Activated CD8-positive, alpha-beta memory T cell treated with anti-CD3 and anti-CD28 coated beads for 36 hours (primary cell): ENCODE results near the gene LRRC18. TPM values are rescaled to one million over a fixed set of nuclear protein-coding genes. Genes with fewer than 3 reads are reported as not detected.

Experiments used
- CTCF ChIA-PET: fragments of 350-600 bp; sonication (Branson Sonifier 250); formaldehyde crosslinking; loops from one replicate; lab custom pipeline; 2021; ENCODE audit warnings: antibody characterized with exemption; lab: Charles Lee
- POLR2A ChIA-PET: fragments of 350-600 bp; sonication (Branson Sonifier 250); formaldehyde crosslinking; loops from one replicate; lab custom pipeline; 2021; ENCODE audit warnings: antibody characterized with exemption; lab: Charles Lee
- total RNA-seq, 2 experiments: library from RNA; stranded (reverse); gene quantifications; one replicate each; pipeline ENCODE4 v1.2.3, GENCODE V29; 2021

The LRRC18 gene
- total RNA-seq, 2 experiments from 2014 or later = not detected

DNA sequence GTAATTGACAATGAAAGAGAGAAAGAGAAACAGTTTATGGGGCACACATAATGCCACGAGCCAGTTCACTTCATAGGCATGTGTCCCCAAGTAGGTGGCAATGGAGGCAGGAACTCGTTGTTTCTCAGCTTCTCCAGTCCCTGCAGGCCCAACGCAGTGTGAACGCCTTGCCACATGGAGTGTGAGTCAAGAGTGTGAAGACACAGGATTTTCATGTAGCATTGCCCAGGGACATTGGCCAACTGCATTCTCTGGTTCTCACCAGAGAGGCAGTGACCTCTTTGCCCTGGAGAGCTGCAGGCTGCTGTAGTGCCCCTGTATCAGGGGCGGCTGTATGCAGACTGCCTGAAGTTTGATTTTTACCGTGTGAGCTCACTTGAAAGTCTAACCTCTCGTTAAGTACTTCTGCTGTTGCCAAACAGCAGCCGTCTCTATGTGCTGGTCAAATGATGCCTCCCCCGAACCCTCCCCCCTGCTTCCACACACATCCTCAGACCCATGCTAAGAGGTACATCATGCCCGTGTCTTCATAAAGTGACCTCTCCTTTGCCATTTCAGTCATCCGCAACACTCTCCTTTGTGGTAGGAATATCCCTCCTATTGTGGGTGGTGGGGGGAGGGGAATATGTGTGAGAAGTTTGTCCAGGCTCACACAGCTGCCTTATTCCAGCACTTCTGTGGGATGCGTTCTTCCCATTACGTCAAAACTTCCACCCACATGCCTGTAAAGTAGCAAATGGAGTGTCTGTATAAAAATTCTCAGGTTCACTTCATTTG is 12.7 kb downstream of the LRRC18 start:
- POLR2A ChIA-PET = no interaction called here

DNA sequence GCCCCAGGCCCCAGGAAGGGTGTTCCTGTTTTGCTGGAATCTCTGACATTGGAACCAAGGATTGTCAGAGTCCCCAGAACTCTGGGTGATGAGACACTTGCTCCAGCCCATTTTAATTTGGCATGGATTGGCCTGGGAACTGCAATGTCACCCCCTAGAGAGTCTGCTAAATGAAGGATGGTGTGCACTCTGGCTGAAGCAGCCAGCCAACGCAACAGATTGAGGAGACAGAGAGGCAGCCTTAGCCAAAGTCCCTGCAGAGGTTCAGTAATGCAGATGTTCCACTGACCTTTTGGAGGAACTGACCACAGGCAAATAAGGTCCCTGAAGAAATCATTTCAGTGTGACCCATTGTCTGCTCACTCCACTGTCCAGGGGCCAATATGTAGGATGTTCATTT is 13.4 kb downstream of the LRRC18 start:
- CTCF ChIA-PET = no interaction called here
- POLR2A ChIA-PET = no interaction called here

More for the DNA sequence above, 12.7 kb downstream of the LRRC18 start:
- CTCF ChIA-PET = no interaction called here

DNA sequence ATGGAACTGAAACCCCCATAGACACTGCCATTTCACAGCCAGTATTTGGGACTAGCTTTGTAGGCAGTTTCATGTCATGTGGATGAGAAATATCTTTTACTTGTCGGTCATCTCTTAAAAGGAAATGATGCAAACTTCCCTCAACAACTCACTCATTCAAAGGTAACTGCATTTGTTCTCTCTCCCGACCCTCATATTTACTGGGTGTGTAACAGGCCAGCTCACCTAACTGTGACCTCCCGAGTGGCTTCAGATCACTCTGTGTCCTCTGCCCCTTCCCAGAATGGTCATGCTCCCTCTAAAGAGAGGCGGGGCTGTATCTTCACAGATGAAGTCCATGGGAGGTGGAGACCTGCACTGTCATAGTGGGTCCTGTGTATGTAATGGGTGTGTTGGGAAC is 14.7 kb downstream of the LRRC18 start:
- POLR2A ChIA-PET = no interaction called here
- CTCF ChIA-PET = no interaction called here

GRCh38 chr10:48923748-48924147 is 15.9 kb downstream of the LRRC18 start:
- ChIA-PET CTCF (no interaction called here), POLR2A (no interaction called here)

GRCh38 chr10:48913674-48914073 is 26.0 kb downstream of the LRRC18 start:
- ChIA-PET POLR2A (no interaction called here), CTCF (no interaction called here)

GRCh38 chr10:48910548-48910947 is 29.1 kb downstream of the LRRC18 start:
- ChIA-PET POLR2A (no interaction called here), CTCF (no interaction called here)

- POLR2A ChIA-PET = no interaction called here
- CTCF ChIA-PET = no interaction called here
Measured at GRCh38 chr10:48907730-48908129, 31.9 kb downstream of the LRRC18 start.

DNA sequence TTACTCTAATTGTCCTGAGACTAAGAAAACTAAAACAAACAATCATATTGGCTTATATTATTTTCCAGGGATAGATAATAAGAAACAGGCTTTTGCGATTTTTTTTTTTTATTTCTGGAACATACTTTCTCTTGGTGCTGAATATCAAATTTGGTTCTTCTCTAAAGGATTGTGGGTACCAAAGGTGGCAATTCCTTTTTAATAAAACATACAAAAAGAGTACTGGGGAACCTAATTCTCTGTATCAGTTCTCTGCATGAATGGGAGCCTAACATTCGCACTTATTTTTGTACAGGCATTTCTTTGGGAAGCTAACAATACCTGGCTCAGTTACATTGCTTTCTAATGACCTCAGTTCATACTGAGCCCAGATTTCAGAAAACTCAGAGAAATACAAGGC is 32.8 kb downstream of the LRRC18 start:
- ChIA-PET CTCF (no interaction called here), POLR2A (no interaction called here)

DNA sequence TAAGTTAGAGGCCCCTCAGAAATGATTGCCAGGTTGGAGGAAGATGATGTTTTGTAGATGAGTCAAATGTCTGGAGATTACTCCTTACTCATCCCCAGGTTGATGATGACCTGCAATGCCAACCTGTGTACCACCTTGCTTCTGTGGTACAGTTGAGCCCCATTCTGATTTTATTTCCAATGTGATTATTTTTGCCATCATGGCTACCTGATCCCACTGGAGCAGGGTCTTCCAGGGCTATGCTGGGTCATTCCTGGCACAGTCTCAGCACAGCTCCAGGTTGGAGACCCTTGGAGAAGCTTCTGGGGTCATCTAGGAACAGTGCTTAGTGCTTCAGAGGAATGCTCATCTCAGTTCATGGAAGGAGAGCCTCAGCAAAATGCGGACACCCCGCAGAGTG is 34.3 kb downstream of the LRRC18 start:
- POLR2A ChIA-PET = no interaction called here
- CTCF ChIA-PET = interaction anchor here (1.4 kb wide), 1 partner anchor 247 kb away, joined by 3 read pairs; no protein-coding TSS in a partner anchor

- ChIA-PET CTCF (interaction anchor here (1.4 kb wide), 1 partner anchor 247 kb away, joined by 3 read pairs; no protein-coding TSS in a partner anchor), POLR2A (no interaction called here)
Measured at GRCh38 chr10:48904861-48905260, 34.8 kb downstream of the LRRC18 start.

DNA sequence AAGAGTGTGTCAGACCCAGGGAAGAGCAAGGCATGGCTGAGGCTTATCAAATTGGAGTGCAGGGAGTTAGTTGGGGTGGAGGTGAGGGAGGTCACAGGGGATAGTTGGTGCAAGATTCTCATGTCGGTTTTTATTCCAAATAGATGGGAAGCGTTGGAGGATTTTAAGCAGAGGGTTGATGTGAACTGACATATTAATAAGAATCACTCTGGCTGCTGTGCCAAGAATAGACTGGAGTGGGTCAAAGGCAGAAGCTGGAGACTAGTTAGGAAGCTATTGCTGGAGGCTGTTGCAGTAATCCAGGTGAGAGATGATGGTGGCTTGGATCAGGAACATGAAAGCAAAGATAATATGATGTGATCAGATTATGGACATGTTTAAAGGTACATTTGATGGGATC is 36.5 kb downstream of the LRRC18 start:
- POLR2A ChIA-PET = no interaction called here
- CTCF ChIA-PET = no interaction called here

DNA sequence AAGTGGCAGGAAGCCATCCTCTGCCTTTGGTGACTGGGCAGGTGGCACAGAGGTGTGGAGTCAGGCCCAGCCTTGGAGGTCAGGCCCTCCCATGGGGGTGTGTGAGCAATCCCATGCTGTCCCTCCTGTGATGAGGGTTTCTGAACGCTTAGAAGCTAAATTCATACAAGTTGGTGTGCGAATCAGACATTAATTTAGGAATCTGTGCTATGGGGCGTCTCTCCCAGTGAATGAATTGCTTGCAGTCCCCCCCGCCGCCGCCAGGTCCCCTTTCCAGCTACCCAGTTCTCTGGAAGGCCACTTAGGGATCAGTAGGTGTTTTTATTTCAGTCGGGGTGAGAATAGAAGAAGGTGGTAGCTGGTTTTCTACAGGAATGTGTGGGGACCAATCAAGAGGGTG is 37.5 kb downstream of the LRRC18 start:
- CTCF ChIA-PET = no interaction called here
- POLR2A ChIA-PET = no interaction called here

GRCh38 chr10:48901319-48901718 is 38.3 kb downstream of the LRRC18 start:
- POLR2A ChIA-PET = no interaction called here
- CTCF ChIA-PET = no interaction called here

DNA sequence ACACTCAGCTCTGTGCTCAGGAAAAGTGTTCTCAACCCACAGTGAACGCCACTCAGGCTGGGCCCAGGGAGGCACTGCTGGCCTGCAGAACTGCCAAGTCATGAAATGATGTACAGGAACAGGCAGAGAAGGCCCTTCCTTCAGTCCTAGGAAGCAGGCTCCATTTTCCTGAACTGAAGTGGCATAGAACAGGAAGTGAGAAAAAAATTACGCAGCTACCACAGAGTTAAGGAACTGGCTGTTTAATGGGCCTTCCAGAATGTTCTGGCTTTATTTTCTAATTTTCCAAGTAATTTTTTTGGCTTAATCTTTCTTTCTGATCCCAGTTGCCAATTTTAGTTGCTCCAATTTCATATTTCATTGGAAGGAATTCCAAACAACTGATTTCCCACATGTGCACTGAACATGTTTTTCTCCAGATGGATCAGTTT is 39.3 kb downstream of the LRRC18 start:
- CTCF ChIA-PET = no interaction called here
- POLR2A ChIA-PET = no interaction called here

DNA sequence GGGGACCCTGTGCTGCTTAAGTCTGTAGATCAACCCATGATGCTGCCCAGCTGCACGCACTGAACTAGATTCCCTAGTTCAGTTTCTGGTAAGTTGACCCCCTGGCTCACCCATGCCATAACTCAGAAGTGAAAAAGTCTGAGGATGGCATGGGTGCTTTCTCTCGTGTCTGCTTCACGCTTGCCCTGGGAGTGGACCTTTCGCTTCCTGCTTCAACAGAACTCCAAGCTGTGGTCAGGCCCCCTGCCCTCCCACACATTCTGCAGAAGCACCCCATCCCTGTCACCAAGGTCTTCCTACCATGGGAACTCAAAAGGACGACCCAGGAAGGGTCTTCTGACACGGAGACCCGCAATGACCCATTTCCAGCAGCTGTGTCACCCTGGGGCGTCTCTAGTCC is 39.9 kb downstream of the LRRC18 start:
- POLR2A ChIA-PET = no interaction called here
- CTCF ChIA-PET = interaction anchor here (1.5 kb wide), 1 partner anchor 11 kb away, joined by 3 read pairs; no protein-coding TSS in a partner anchor

GRCh38 chr10:48898426-48898825 is 41.2 kb downstream of the LRRC18 start:
- ChIA-PET CTCF (interaction anchor here (1.5 kb wide), 1 partner anchor 9 kb away, joined by 3 read pairs; no protein-coding TSS in a partner anchor), POLR2A (no interaction called here)

DNA sequence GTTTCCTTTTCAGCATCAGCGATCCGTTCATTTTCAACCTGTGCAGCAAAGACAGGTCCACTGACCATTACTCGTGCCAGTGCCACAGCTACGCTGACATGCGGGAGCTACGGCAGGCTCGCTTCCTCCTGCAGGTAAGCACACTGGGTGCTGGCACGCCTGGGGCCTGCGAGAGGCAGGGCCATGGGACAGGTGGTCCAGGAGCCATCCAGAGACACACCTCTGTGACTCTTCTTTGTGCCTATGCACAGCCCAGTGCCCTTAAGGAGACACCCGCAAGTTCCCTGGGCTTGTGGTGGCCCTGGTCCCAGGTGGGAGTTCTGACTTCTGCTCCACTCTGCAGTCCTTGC is 42.2 kb downstream of the LRRC18 start:
- ChIA-PET POLR2A (no interaction called here), CTCF (no interaction called here)

DNA sequence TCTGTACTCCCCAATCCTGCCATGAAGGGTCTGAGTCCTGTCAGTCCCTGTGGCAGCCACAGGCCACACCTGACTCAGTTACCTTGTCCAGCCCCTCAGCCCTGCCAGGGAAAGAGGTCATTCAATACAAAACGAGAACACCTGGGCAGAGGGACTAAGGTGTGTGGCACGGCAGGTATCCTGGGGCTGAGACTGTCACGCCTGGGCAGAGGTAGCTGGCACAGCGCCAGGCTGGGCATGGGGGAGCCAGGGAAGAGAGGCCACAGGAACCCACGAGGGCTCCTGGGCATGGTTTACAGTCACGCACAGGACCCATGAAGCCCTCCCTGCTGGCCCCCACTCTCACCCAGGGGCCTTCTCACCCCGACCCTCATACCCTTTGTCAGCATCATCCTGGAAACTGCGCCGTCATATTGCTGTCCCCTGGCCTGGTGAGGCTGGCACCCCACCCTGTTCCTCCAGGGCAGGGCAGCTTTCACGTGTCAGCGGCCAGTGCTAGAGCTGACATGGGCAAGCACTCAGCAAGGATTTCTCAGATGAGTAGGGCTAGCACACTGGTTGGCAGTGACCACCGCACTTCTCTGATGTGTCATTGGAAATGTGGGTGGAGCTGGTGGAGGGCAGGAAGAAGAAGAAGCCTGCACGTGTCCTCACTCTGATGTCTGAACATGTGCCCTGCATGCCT is 42.7 kb downstream of the LRRC18 start:
- ChIA-PET CTCF (no interaction called here), POLR2A (no interaction called here)

GRCh38 chr10:48895803-48896195 is 43.8 kb downstream of the LRRC18 start:
- ChIA-PET POLR2A (no interaction called here), CTCF (no interaction called here)

- CTCF ChIA-PET = no interaction called here
- POLR2A ChIA-PET = no interaction called here
Measured at GRCh38 chr10:48894911-48895802, 44.5 kb downstream of the LRRC18 start.
